Measurements from ENCODE around the gene CHKA.

Gene CHKA

DNA sequence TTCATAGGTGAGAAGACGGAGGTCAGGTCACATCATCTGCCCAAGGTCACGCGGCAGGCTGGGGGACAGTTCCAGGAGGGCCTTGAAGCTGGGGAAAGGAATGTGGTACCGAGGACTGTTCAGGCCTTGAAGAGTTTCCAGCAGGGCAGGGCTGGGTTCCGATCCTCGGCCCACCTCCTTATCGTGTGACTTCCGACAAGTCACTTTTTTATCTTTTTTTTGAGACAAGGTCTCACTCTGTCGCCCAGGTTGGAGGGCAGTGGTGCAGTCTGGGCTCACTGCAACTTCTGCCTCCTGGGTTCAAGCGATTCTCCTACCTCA is 90.1 kb downstream of the CHKA start:
- no peak for DNase-seq (ENCODE audit: low read depth in 3 of 3)

GRCh38 chr11:68030318-68031143 is 90.7 kb downstream of the CHKA start, which contains the start of gene NDUFS8:
NDUFS8 (plus strand) TSS chr11:68030681; CDS start chr11:68032152, 1,471 bp downstream.
- peak; percentile 93 to 95 (median 95) for DNase-seq (ENCODE audit: low read depth in 3 of 3)

DNA sequence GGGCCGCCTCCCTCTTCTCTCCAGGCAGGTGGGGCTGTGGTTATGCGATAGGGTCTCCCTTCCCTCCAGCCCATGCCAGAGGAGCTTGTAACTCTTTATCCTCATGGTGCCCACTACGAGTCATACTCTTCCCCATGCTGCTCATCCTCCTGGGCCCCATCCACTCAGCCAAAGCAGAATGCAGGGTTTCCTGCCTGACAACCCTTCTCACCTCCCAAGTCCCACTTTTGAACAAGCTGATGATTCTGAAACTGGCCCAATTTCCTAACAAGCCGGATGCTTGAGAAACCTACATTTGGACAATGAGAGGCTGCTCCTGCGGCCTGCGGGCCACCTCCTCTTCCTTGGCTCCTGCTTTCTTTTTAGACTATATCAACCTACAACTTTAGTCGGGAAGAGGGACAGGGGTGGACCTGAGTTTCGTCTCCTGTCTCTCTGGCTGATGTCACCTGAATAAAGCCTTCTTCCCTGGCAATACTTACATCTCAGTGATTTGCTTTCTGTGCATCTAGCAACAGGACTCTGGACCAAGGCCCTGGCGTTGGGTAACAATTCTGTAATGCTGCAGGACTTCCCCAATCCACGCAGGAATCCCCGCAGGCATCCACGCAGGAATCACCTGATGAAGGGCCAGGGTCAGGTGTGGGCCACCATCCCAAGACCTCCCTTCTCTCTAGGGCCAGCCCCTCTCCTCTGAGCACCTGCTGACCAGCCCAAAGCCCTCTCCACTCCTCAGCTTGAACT is 92.2 kb downstream of the CHKA start:
- DNase-seq (ENCODE audit: low read depth in 3 of 3): no peak

DNA sequence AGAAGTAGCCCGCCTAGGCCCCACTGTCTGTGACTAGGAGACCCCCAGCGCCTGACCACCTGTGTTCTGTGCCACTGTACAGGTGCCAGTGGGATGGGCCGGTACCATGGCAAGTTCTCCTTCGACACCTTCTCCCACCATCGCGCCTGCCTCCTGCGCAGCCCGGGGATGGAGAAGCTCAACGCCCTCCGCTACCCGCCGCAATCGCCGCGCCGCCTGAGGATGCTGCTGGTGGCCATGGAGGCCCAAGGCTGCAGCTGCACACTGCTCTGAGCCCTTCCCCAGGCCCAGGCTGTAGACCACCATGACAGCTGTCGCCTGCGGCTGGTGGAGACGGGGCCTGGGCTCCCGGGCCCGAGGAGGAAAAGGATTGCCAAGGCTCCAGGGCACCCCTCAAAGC is 93.5 kb downstream of the CHKA start:
- DNase-seq (ENCODE audit: low read depth in 3 of 3): no peak

- no peak for DNase-seq (ENCODE audit: low read depth in 3 of 3)
Observed at GRCh38 chr11:68026391-68027105, 94.6 kb downstream of the CHKA start.

GRCh38 chr11:68025047-68025446 is 96.1 kb downstream of the CHKA start:
- no peak for DNase-seq (ENCODE audit: low read depth in 3 of 3)

GRCh38 chr11:68024508-68024907 is 96.7 kb downstream of the CHKA start:
- no peak for DNase-seq (ENCODE audit: low read depth in 3 of 3)

- DNase-seq (ENCODE audit: low read depth in 3 of 3): no peak
Observed at GRCh38 chr11:68022531-68022930, 98.7 kb downstream of the CHKA start.

DNA sequence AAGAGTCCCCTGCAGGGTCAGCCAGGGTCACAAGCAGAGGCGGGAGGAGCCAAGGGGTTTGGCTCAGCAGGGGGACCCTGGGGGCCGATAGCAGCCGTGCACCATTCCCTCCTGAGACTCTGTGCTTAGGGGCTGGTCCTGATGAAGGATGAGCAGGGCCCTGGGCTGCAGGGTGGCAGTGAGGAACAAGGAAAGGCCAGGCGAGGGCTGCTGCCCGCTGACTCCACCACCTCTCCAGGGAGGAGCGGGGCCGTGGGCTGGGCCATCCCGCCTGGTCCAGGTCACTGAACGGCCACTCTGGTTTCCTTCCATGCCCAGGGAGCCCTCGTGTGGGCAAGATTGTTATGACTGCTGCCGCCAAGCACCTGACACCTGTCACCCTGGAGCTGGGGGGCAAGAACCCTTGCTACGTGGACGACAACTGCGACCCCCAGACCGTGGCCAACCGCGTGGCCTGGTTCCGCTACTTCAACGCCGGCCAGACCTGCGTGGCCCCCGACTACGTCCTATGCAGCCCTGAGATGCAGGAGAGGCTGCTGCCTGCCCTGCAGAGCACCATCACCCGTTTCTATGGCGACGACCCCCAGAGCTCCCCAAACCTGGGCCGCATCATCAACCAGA is 99.9 kb downstream of the CHKA start:
- no peak for DNase-seq (ENCODE audit: low read depth in 3 of 3)

GRCh38 chr11:68020575-68020974 is 100.6 kb downstream of the CHKA start:
- DNase-seq (ENCODE audit: low read depth in 3 of 3): no peak

GRCh38 chr11:68019486-68019885 is 101.7 kb downstream of the CHKA start:
- no peak for DNase-seq (ENCODE audit: low read depth in 3 of 3)

- no peak for DNase-seq (ENCODE audit: low read depth in 3 of 3)
Observed at GRCh38 chr11:68018730-68019190, 102.4 kb downstream of the CHKA start.

DNA sequence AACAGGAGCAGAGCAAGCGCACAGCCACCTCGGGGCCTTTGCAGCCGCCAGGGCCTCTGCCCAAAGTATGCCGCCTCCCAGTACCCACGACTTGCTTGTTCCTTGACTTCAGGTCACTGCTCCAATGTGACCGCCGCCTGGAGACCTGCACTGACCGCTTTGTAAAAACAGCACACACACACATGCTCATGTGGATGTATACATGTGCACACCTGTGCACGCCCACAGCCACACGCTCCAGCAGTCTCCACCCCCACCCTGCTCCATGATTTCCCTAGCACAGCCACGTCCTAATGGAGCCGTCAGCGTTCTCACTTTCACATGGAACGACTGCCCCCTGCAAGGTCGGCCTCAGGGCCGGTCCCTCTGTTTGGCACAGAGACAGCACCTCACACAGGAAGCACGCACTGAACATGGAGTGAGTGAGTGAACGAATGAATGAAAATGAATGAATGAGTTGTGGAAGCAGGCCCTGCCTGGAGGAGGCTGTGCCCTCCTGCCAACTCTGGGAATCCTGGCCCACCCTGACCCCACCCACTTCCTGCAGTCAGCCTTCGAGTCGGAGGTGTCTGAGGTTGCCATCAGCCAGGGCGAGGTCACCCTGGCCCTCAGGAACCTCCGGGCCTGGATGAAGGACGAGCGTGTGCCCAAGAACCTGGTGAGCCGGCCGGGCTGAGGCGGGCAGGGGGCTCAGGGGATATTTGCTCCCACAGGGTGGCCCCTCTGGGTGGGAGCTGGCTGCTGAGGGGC is 103.0 kb downstream of the CHKA start:
- no peak for DNase-seq (ENCODE audit: low read depth in 3 of 3)

DNA sequence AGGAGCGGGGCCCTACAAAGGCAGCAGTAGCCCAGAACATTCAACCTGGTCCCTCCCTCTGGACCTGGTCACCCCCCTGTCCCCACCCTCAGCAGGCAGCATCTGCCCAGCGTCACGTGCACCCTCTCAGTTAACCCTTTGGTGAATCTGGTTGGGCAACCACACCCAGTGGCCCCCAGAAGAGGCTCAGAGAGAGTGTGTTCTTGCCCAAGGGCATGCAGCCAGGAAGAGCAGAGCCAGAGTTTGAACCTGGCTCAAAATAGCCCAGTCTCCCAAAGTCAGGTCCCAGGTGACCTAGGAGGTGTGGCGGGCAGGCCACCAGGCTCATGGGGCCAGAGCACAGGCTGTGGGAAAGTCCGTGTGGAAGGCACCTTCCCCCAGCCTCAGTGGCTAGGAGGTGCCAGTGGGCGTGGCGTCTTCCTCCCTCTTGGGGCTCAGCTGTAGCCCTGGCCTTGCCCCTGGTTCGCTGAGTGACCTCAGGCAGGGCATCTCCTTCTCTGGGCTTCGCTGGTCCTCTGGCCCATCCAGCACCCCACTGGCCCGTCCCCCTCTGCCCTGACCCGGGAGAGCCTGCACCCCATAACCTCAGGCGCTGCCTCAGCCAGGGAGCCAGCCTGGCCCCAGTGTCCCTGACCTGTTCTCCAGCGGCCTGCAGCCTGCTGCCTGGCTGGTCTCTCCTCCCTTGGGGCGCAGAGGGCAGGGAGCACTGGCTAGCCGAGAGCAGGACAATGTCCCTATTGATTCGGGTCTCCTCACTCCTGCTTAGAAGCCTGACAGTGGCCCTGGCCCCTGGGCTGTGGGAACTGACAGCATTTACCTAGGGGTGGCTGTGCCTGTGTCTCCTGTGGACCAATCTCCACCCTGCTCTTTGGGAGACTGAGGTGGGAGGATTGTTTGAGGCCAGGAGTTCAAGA is 104.0 kb downstream of the CHKA start:
- DNase-seq (ENCODE audit: low read depth in 3 of 3): no peak

DNA sequence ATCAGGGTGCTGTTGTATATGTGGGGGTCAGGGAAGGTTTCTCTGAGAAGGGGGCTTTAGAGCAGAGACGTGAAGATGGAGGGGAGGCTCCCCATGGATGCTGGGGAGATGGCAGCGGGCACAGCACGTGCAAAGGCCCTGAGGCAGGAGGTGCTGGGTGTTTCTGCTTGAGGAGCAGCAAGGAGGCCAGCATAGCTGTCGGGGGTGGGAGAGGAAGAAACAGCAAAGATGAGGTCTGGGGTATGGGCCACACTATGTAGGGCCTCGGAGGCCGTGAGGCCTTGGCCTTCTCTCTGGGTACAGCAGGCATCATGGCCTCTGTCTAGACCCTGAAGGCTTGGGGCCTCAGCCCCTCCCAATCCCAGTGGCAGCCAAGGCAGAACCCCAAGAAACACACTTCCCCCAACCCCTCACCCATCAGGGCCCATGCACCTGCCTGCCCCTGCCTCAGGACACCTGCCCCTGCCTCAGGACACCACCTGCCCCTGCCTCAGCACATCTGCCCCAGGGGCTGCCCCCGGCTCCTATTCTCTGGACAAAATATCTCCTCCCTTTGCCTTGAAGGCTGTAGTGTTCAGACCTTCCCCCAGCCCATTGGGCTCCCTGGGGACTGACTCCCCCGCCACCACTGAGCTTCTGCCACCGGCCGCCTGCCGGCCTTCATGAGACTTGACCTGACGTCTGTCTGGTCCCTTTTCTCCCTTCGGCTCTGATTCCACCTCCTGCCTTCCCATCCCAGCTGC is 104.9 kb downstream of the CHKA start:
- DNase-seq (ENCODE audit: low read depth in 3 of 3): no peak

DNA sequence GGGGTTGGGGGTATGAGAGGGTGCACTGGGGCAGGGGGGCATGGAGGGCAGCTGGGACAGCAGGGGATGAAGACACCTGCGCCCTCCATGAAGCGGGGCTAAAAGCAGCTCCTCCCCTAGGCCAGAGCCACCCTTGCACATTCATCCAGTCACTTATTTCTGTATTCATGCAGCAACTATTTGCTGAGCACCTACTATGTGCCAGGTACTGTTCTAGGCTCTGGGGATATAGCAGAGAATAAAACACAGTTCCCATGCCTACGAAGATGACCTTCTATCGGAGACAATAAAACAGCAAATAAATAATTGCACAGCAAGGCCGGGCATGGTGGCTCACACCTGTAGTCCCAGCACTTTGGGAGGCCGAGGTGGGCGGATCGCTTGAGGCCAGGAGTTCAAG is 105.7 kb downstream of the CHKA start:
- DNase-seq (ENCODE audit: low read depth in 3 of 3): no peak

DNA sequence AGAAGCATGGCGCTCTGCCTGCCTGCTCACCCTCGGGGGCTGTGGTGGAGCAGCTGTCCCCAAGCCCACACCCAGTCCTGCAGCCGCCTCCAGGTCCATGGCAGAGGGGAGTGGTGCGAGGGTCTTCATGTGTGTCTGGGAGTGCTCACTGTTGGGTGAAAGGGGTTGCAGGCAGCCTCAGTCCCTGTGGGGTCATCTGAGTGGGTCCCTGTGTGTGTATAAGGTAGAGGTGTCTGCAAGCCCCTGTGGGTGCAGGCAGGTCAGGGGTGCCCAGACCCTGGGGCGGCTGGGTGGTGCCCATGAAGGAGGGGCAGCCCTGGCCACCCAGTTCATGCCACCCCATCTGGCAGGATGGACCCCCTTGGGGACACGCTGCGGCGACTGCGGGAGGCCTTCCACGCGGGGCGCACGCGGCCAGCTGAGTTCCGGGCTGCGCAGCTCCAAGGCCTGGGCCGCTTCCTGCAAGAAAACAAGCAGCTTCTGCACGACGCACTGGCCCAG is 106.2 kb downstream of the CHKA start:
- DNase-seq (ENCODE audit: low read depth in 3 of 3): no peak

DNA sequence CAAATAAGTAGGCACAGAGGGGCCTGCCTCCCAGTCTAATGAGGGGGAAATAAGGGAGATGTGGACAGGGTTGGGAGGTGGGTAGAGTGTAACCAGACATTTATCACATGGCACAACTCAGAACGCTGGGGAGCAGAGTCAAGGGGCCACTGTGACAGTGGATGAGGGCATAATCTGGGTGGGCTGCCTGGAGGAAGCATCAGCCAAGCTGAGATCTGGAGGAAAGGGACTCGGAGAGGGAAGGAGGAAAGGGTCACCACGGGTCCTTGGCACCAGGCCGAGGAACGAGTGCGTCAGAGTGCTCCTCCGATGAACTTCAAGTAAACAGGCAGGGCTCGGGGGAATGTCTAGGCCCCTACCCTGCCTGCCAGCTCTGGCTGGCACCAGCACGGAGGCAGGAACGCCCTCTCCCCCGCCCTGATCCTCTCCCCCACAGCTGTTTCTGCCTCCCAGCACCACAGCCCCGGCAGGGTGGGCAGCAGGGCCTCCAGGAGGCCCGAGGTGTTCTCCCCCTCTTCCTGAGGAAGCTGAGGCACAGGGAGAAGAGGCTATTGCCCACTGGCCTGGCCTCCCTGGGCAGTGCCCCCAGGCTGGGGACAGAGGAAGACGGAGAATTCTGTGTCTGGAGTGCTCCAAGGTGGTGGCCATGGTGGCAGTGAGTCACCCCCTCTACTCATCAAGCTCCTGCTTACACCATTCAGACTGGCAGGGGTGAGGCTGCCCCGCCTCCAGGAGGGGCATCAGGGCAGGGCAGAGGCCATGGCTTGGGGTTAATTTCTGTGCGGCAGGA is 106.8 kb downstream of the CHKA start:
- DNase-seq (ENCODE audit: low read depth in 3 of 3): no peak

All from stimulated activated CD4-positive, alpha-beta T cell treated with anti-CD3 and anti-CD28 coated beads, TNF-alpha, amount 100 ng/mL, for 4 hours (primary cell).